Measurements from ENCODE around the gene SMO. TPM values are rescaled to one million over a fixed set of nuclear protein-coding genes. Genes with fewer than 3 reads are reported as not detected.

Gene SMO
- total and polyA plus RNA-seq, 2 experiments from 2014 or later = 13.1 to 61.5 TPM

DNA sequence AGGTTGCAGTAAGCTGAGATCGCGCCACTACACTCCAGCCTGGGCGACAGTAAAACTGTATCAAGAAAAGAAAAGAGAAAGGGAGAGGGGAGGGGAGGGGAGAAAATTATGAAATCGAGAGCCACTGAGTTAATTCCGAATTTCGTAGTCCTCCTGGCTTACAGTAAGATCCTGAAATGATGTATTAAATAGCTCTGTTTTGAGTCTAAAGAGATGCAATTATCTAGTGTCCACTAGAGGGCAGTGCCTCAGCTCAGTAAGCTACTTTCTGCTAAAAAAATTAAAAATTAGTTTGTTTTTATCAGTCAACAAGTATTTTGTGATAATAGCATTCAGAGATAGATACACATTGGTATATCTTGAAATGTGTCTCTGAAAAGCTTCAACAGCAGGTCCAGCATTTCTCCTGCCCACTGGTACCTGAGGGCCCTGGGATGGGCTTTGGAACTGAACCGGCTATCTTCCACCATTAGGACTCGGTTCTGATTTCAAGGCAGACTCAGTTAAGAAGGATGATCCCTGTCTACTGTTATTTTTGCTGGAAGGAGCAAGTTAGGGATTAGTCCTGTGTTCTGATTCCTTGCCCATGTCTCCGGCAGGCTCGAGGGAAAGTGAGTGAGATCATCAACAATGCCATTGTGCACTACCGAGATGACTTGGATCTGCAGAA lies 24.4 kb upstream of the SMO start:
- peaks cover 9% of the 10 kb centered on the region for H3K36me3 ChIP-seq (ENCODE audit: insufficient read depth)
- ATAC-seq = no peak
- Mint-ChIP-seq H3K27me3 (ENCODE audit: insufficient read depth, low read depth, poor library complexity) (peaks cover 4% of the 10 kb centered on the region), H3K4me1 (peaks cover 18% of the 10 kb centered on the region), H3K27ac (no peak overlapping the region), H3K36me3 (ENCODE audit: low read depth) (peaks cover 14% of the 10 kb centered on the region), H3K9me3 (no peaks in the 10 kb centered on the region), H3K4me3 (no peak overlapping the region)
- H2AFZ ChIP-seq = no peak overlapping the region
- H3K79me2 ChIP-seq (replicated peaks; ENCODE audit: insufficient read depth) = no peaks in the 10 kb centered on the region
- peaks cover 3% of the 10 kb centered on the region; the same call in 1 of the 2 replicates for H3F3A ChIP-seq (replicated peaks; ENCODE audit: low read depth)
- peak; percentile 84 for DNase-seq (ENCODE audit: low spot score)
- no peak overlapping the region for H3K4me2 ChIP-seq
- peaks cover 5% of the 10 kb centered on the region; the same call in 1 of the 2 replicates for H4K20me1 ChIP-seq (replicated peaks; ENCODE audit: insufficient read depth)
- TF ChIP-seq, protein P1, sequence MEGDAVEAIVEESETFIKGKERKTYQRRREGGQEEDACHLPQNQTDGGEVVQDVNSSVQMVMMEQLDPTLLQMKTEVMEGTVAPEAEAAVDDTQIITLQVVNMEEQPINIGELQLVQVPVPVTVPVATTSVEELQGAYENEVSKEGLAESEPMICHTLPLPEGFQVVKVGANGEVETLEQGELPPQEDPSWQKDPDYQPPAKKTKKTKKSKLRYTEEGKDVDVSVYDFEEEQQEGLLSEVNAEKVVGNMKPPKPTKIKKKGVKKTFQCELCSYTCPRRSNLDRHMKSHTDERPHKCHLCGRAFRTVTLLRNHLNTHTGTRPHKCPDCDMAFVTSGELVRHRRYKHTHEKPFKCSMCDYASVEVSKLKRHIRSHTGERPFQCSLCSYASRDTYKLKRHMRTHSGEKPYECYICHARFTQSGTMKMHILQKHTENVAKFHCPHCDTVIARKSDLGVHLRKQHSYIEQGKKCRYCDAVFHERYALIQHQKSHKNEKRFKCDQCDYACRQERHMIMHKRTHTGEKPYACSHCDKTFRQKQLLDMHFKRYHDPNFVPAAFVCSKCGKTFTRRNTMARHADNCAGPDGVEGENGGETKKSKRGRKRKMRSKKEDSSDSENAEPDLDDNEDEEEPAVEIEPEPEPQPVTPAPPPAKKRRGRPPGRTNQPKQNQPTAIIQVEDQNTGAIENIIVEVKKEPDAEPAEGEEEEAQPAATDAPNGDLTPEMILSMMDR (conservative IDR thresholded peaks at IDR 0.05; ENCODE audit: low read depth in 2 of 2) = peak; percentile 71 to 99
- TF ChIP-seq, protein P2, sequence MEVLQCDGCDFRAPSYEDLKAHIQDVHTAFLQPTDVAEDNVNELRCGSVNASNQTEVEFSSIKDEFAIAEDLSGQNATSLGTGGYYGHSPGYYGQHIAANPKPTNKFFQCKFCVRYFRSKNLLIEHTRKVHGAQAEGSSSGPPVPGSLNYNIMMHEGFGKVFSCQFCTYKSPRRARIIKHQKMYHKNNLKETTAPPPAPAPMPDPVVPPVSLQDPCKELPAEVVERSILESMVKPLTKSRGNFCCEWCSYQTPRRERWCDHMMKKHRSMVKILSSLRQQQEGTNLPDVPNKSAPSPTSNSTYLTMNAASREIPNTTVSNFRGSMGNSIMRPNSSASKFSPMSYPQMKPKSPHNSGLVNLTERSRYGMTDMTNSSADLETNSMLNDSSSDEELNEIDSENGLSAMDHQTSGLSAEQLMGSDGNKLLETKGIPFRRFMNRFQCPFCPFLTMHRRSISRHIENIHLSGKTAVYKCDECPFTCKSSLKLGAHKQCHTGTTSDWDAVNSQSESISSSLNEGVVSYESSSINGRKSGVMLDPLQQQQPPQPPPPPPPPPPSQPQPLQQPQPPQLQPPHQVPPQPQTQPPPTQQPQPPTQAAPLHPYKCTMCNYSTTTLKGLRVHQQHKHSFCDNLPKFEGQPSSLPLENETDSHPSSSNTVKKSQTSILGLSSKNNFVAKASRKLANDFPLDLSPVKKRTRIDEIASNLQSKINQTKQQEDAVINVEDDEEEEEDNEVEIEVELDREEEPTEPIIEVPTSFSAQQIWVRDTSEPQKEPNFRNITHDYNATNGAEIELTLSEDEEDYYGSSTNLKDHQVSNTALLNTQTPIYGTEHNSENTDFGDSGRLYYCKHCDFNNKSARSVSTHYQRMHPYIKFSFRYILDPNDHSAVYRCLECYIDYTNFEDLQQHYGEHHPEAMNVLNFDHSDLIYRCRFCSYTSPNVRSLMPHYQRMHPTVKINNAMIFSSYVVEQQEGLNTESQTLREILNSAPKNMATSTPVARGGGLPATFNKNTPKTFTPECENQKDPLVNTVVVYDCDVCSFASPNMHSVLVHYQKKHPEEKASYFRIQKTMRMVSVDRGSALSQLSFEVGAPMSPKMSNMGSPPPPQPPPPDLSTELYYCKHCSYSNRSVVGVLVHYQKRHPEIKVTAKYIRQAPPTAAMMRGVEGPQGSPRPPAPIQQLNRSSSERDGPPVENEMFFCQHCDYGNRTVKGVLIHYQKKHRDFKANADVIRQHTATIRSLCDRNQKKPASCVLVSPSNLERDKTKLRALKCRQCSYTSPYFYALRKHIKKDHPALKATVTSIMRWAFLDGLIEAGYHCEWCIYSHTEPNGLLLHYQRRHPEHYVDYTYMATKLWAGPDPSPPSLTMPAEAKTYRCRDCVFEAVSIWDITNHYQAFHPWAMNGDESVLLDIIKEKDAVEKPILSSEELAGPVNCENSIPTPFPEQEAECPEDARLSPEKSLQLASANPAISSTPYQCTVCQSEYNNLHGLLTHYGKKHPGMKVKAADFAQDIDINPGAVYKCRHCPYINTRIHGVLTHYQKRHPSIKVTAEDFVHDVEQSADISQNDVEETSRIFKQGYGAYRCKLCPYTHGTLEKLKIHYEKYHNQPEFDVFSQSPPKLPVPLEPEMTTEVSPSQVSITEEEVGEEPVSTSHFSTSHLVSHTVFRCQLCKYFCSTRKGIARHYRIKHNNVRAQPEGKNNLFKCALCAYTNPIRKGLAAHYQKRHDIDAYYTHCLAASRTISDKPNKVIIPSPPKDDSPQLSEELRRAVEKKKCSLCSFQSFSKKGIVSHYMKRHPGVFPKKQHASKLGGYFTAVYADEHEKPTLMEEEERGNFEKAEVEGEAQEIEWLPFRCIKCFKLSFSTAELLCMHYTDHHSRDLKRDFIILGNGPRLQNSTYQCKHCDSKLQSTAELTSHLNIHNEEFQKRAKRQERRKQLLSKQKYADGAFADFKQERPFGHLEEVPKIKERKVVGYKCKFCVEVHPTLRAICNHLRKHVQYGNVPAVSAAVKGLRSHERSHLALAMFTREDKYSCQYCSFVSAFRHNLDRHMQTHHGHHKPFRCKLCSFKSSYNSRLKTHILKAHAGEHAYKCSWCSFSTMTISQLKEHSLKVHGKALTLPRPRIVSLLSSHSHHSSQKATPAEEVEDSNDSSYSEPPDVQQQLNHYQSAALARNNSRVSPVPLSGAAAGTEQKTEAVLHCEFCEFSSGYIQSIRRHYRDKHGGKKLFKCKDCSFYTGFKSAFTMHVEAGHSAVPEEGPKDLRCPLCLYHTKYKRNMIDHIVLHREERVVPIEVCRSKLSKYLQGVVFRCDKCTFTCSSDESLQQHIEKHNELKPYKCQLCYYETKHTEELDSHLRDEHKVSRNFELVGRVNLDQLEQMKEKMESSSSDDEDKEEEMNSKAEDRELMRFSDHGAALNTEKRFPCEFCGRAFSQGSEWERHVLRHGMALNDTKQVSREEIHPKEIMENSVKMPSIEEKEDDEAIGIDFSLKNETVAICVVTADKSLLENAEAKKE (CRISPR knock-in tag; IDR thresholded peaks at IDR 0.05) = no peak
- H3K27me3 ChIP-seq (ENCODE audit: insufficient read depth) = no peaks in the 10 kb centered on the region
- H3K27ac ChIP-seq (ENCODE audit: low read depth) = no peak overlapping the region
- H3K4me3 ChIP-seq = no peak overlapping the region
- H3K4me1 ChIP-seq (ENCODE audit: insufficient read depth) = peaks cover 9% of the 10 kb centered on the region
- no peaks in the 10 kb centered on the region for H3K9me2 ChIP-seq (ENCODE audit: insufficient read depth)

DNA sequence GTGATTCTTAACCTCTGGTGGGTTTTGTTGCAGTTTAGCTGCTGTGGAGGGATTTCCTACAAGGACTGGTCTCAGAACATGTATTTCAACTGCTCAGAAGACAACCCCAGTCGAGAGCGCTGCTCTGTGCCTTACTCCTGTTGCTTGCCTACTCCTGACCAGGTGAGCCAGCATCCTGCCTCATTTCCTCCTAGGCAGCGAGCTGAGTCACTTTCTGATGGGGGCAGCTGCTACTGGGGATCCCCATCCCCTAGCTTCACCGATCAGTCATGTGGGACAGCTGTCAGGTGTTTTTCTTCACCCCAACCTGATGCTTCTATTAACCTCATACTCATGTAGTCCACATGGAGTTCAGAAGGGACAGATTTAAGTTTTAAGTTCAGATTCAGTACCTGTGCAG lies 21.7 kb upstream of the SMO start:
- H3K9me3 Mint-ChIP-seq = no peaks in the 10 kb centered on the region
- TF ChIP-seq CREB1 (CRISPR knock-in tag; IDR thresholded peaks at IDR 0.05; ENCODE audit: low read depth) (no peak), POLR2AphosphoS5 (IDR thresholded peaks at IDR 0.05; ENCODE audit: low read depth) (no peak), EZH2 (IDR thresholded peaks at IDR 0.05; ENCODE audit: low read depth, unreplicated experiment) (no peak)

More for the DNA sequence above, 21.7 kb upstream of the SMO start:
- peaks cover 19% of the 10 kb centered on the region for H3K4me1 ChIP-seq (ENCODE audit: insufficient read depth)
- no peak overlapping the region for H3K4me2 ChIP-seq
- ATAC-seq = no peak
- H3K4me3 ChIP-seq = no peak overlapping the region
- no peak overlapping the region for H3K4me3 Mint-ChIP-seq
- H3K27me3 Mint-ChIP-seq (ENCODE audit: insufficient read depth, low read depth, poor library complexity) = peaks cover 10% of the 10 kb centered on the region
- H3K79me2 ChIP-seq (replicated peaks; ENCODE audit: insufficient read depth) = no peaks in the 10 kb centered on the region
- peaks cover 40% of the 10 kb centered on the region for H3K4me1 Mint-ChIP-seq
- H3K9me2 ChIP-seq (ENCODE audit: insufficient read depth) = no peaks in the 10 kb centered on the region
- H3F3A ChIP-seq (replicated peaks; ENCODE audit: low read depth) = peaks cover 3% of the 10 kb centered on the region; the same call in 1 of the 2 replicates
- H2AFZ ChIP-seq = no peak overlapping the region
- H4K20me1 ChIP-seq (replicated peaks; ENCODE audit: insufficient read depth) = 0 out of 2 replicates have a peak, but pooled peaks cover 3% of the 10 kb centered on the region
- H3K27ac ChIP-seq (ENCODE audit: low read depth) = no peak overlapping the region
- H3K27ac Mint-ChIP-seq = no peak overlapping the region
- H3K36me3 ChIP-seq (ENCODE audit: insufficient read depth) = peaks cover 9% of the 10 kb centered on the region
- DNase-seq (ENCODE audit: low spot score) = no peak
- H3K27me3 ChIP-seq (ENCODE audit: insufficient read depth) = no peaks in the 10 kb centered on the region
- H3K36me3 Mint-ChIP-seq (ENCODE audit: low read depth) = peaks cover 14% of the 10 kb centered on the region

All from GM23338 (cell line).